Loucy (cell line): ENCODE measurements around the gene HOXA5.

ENCODE experiments used
- CTCF ChIP-seq: fragments of 200-600 bp; sonication (generic); conservative IDR thresholded peaks from 2 replicates; pipeline ENCODE4 v1.5.1; 2014; ENCODE audit warnings: mild to moderate bottlenecking, antibody characterized with exemption, low read length
- EZH2phosphoT487 ChIP-seq: fragments of 200-600 bp; IDR thresholded peaks from 2 replicates; pipeline ENCODE4 v1.6.1; 2018; ENCODE audit warnings: antibody characterized with exemption, mild to moderate bottlenecking, moderate library complexity, borderline replicate concordance

- no peak for TF ChIP-seq CTCF
- TF ChIP-seq EZH2phosphoT487 = no peak
Observed at GRCh38 chr7:27157702-27158431, 14.4 kb upstream of the HOXA5 start.
